Hepatocyte (in vitro differentiated cells): ENCODE data around the gene SLCO3A1.

Experiments
- EZH2phosphoT487 ChIP-seq: fragments of 200-600 bp; sonication (generic); IDR thresholded peaks from one replicate; pipeline ENCODE4 v1.6.1; 2018; ENCODE audit warnings: antibody characterized with exemption, mild to moderate bottlenecking, low read depth, moderate library complexity; ENCODE audit not compliant: unreplicated experiment, severe bottlenecking
- TF ChIP-seq, protein P1 (sequence below): fragments of 200-600 bp; sonication (generic); IDR thresholded peaks from 2 replicates; pipeline ENCODE4 v1.5.1; 2016; ENCODE audit warnings: antibody characterized with exemption, mild to moderate bottlenecking; ENCODE audit not compliant: poor library complexity

DNA sequence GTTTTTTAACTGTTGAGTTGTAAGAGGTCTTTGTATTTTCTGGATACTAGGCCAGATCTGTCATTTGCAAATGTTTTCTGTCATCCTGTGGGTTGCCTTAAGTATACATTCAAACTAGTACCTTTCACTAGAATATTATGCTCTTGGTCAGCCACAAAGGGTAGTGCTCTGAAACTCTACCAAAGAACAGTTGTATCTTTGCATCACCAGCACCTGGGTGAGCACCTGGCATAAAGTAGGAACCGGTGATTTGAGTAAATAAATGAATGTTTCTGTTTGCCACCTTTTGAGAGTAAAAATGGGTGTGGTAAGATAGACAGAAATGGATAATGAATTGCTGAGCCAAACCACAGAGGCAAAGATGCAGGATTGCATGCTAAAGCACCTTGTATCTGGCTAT is 98.7 kb downstream of the SLCO3A1 start:
- TF ChIP-seq, protein P1, sequence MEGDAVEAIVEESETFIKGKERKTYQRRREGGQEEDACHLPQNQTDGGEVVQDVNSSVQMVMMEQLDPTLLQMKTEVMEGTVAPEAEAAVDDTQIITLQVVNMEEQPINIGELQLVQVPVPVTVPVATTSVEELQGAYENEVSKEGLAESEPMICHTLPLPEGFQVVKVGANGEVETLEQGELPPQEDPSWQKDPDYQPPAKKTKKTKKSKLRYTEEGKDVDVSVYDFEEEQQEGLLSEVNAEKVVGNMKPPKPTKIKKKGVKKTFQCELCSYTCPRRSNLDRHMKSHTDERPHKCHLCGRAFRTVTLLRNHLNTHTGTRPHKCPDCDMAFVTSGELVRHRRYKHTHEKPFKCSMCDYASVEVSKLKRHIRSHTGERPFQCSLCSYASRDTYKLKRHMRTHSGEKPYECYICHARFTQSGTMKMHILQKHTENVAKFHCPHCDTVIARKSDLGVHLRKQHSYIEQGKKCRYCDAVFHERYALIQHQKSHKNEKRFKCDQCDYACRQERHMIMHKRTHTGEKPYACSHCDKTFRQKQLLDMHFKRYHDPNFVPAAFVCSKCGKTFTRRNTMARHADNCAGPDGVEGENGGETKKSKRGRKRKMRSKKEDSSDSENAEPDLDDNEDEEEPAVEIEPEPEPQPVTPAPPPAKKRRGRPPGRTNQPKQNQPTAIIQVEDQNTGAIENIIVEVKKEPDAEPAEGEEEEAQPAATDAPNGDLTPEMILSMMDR = no peak
- no peak for TF ChIP-seq EZH2phosphoT487
